Activated CD4-positive, CD25-positive, alpha-beta regulatory T cell treated with anti-CD3 and anti-CD28 coated beads, Interleukin-2, amount 50 U/mL, for 24 hours (primary cell): Measurements from ENCODE around the gene MPIG6B.

Experiments
- ATAC-seq, 2 donors: fragments of 150-1000 bp; cut with Tn5 transposase; one replicate each; pipeline ENCODE4 v1.10.0; 2021; ENCODE audit warnings: mild to moderate bottlenecking in 1 of 2, moderate library complexity in 1 of 2

Gene MPIG6B

DNA sequence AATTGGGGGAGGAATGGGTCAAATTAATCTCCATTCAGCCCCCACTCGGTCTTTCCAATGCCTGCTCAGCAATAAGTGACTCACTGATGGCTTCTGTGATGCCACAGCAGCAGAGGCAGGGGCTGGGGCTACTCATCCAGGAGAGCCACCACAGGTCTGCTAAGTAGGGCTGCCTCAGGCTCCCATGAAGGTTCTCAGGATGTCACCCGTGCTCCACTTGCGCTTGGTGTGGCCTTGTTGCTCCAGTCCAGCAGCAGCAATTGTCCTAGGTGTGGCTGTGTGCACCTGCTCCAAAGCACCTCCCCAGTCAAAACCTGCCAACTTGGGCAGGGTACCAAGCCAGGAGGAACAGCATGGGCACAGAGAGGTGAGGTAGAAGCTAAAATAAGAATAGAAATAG, 1.0 kb upstream of the MPIG6B start:
- ATAC-seq, result no peak

DNA sequence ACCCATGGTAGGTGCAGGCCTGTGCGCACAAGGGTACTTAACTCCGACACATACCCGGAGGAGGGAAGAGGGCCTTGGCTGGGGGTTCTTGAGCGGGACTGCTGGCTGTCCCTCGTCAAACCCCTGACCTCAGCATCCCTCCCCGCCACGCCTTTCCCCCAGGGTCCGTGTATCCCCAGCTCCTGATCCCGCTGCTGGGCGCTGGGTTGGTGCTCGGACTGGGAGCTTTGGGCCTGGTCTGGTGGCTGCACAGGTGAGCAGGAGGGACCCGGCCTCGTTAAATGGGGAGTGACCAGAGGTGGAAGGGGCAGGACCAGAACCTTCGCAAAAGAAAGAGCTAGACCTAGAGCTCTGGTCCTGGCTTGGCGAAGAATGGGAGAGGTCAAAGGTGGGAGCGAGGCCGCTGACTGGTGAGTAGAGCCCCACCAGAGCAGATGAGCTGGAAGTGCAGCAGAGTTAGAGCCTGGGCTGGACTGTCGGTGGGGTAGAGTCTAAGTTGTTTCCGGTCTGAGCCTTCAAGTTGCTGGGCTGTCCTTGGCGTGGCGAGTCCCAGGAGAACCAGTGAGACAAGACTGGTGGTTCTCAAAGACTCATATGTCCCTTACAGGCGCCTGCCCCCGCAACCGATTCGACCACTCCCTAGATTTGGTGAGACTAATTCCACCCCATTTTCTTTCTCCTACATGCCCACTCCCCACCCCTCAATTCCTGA, 963 bp downstream of the MPIG6B start:
- no peak for ATAC-seq

GRCh38 chr6:31725502-31726350, 2.6 kb downstream of the MPIG6B start:
- ATAC-seq, result no peak

GRCh38 chr6:31727034-31727716, 4.0 kb downstream of the MPIG6B start:
- ATAC-seq, result peak in 1 of 2 donors; percentile 32

DNA sequence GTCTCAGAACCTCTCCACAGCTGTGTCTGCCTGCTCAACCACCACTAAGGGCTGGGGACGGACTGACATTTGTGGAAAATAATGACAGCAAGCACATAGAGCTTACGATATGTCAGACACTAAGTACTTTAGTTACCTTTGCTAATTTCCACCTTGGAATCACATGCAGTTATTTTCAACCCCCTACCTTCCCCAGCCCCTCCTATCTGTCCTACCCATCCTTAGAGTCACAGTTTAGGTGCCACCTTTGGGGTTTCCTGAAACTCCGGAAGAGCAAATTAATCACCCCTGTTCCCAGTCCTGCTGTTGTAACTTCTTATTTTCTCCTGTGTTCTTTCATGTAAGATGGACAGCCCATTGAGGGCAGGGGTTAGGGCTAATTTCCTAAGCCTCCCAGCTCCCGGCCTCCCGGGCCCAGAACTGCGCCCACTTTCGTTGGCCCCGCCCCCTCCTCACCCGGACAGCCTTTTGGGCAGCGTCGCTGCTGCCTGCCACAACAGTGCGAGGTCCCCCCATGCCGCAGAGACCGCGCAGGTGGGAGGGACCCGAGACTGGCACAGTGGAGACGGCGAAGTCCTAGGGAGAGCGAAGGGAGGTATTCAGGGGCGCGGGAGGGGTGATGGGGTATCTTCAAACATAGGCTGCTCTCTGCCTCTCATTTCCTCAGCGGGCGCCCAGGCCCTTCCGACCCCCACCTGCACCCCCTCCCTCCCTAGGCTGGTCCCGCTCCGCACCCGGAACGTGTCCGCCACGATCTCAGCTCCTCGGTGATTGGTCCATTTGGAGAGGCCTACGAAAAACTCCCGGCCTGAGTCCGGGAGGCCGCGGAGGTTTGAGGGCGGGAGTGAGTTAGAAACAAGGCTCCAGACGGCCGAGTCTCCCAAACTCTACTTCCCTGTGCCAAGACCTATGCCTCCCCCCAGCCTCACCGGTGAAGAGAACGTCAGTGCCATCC, 4.8 kb downstream of the MPIG6B start:
- ATAC-seq, result no peak

GRCh38 chr6:31728767-31729514, 5.8 kb downstream of the MPIG6B start, which contains the start of gene DDAH2:
TSS of gene DDAH2 (minus strand) at chr6:31729299. CDS start at chr6:31729161, 138 bp downstream.
- peak; percentile 14 to 25 for ATAC-seq

DNA sequence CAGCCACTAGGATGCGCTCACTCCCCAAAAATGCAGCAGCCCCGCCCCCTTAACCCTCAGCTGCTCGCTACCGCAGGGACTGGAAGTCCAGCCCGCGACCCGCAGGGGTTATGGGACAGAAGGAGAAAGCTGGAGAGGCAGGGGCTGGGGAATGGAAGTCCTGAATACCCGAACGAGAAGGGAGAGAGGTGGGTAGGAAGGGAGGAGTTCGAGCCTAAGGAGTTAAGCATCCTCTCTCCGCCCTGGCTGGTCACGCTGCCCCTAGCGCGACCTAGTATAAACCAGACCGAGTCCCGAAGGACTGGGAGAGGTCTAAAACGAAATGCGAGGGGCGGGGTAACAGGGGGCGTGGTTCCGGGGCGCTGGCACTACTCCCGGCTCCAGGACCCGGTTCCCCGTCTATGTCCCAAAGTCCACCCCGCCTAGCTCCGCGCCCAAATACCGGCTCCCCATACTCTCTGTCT, 6.4 kb downstream of the MPIG6B start:
- peak; percentile 71 to 74 for ATAC-seq

DNA sequence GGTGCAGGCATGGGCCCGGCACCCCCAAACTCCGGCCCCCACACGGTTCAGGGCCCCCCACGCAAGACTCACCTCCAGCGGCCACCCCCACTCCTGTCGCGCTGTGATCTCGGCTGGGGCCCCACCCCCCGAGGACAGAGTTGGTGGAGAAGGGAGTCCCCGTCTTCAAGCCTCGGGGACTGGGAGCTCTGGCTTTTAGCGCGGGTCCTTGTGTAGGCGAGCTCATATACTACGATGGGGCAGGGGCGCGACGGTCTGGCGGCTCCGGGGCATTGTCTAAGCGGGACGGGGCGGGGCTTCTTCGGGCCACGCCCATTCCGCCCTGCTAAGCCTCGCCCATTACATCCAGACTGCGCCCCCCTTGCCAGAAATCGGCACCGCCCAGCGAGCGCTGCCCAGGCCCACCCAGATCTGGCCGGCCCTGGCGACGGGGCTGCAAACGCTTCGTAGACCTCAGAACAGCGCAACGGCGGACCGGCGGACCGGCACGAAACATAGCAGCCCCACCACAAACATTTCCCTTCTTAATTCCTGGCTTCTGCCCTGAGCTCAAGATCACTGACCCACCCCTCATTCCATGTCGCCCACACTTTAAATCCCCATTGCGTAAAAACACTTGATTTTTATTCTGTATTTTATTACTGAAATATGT, 6.9 kb downstream of the MPIG6B start:
- ATAC-seq, result peak; percentile 31 to 45

DNA sequence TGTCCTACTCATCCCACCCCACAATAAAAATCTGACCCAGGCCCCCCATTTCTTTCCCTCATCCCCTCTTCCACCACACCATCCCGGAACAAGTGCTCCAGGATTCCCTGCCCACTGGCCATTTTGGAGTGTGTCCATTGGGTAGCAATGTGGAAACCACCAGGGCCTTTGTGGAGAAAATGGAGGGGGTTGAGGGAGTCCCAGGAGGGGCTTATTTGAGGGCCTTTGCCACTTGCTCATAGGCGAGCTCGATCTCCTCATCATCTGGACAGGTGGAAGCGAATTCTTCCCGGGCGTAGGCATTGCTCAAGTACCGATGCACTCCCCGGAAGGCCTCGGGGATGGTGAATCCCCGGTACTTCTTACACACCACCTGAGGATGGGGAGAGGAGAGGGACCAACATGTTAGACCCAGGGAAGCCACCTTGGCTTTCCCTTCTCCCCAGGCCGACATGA, 7.5 kb downstream of the MPIG6B start:
- no peak for ATAC-seq

DNA sequence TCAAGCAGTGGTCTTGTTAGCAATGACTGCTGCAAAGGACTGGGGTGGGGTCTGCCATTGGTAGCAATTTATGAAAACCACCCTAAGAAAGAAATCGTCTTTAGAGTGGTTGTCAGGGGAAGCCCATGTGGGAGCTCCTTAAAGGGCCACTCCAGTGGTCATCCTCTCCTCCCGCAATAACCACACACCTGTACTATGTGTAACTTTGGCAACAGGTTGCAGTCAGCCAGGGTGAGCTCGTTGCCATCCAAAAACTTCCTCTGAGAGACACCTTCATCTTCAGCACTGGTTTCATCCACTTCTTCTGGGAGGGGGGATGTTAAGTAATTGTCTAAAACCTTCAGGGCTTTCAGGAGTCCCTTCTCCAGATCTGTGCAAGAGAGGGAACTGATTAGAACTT, 8.9 kb downstream of the MPIG6B start:
- ATAC-seq, result no peak

DNA sequence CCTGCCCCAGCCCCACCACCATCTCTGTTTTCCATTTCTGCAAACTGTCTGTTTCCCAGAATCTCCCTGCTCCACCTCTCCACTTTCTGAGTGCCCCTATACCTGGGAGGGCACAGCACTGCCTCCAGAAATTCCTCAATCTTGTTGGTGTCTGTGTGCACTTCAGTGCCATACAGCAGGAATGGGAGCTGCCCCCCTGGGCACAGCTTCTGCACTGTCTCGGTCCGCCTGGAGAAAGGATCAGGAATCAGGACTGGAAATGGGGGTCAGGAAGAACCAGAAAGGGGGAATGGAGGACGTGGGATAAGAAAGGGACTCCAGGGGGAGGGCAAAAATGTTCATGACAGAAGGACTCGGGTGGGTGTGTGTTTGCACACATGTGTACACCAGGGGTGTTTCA, 10.6 kb downstream of the MPIG6B start:
- no peak for ATAC-seq

GRCh38 chr6:31734247-31734820, 11.2 kb downstream of the MPIG6B start:
- no peak for ATAC-seq

GRCh38 chr6:31734821-31735406, 11.7 kb downstream of the MPIG6B start:
- peak; percentile 66 for ATAC-seq

DNA sequence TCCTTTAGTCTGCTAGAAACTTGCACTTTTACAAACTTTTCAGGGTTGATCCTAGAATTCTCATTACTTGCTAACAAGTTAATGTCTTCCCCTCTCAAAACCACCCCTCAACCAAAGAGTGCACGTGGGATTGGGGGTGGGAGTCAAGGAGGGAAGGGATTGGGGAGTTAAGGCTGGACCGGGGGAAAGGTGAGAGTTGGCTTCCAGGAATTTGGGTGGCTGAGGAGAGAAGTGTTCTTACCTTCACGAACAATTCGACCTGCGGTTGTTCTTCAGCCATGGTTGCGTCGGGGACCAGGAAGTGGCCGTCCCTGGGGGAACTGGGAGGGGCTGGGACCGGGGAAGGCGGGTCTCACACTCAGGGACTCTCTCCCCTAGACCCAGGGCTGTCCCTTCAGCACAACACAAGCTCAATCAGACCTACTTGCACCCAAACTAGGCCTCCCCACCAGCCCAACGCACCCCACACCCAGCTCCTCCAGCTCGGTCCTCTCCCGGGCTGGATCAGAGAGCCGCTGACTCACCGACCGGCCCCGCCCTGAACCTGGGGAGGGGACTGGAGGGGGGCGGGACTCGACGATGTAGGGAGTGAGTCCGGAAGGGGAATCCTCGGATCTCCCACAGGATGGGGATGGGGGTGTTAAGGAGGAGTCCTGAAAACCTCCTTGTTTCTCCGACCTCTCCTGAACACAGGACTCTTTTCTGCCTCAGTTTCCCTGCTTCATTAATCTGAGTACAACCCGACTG, 13.0 kb downstream of the MPIG6B start, which contains the start of gene CLIC1:
Gene CLIC1 (minus strand): TSS at position 510 of the 747 bp plus-strand sequence. CDS start 230 bp downstream, at position 280.
- ATAC-seq, result peak; percentile 34 to 36

GRCh38 chr6:31736768-31737314, 13.7 kb downstream of the MPIG6B start:
- no peak for ATAC-seq

DNA sequence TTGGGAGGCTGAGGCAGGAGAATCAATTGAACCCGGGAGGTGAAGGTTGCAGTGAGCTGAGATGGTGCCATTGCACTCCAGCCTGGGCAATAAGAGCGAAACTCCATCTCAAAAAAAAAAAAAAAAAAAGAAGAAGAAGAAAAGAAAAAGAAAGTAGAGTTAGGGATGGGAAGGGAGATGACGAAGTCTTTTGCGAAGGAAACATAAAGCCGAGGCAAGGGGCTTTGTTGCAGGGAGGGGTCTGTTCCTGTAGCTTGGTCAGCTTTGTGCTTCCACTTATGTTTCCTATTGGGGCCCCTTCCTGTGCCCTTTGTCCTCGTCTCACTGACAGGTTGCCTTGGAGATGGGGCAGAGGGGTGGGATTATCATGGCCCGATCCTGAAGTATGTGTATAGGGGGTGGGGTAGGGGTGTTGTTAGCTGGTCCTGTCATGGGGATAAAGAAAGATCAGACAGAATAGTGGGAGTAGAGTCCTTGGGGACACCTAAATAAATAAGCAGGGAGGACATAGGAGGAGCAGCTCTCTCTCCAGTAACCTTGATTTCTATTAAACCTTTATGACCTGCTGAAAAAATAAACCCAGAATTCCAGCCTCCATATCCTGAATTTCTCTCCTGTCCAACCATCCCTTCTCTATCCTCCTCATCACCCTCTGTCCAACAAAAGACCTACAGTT, 14.3 kb downstream of the MPIG6B start:
- ATAC-seq, result no peak

DNA sequence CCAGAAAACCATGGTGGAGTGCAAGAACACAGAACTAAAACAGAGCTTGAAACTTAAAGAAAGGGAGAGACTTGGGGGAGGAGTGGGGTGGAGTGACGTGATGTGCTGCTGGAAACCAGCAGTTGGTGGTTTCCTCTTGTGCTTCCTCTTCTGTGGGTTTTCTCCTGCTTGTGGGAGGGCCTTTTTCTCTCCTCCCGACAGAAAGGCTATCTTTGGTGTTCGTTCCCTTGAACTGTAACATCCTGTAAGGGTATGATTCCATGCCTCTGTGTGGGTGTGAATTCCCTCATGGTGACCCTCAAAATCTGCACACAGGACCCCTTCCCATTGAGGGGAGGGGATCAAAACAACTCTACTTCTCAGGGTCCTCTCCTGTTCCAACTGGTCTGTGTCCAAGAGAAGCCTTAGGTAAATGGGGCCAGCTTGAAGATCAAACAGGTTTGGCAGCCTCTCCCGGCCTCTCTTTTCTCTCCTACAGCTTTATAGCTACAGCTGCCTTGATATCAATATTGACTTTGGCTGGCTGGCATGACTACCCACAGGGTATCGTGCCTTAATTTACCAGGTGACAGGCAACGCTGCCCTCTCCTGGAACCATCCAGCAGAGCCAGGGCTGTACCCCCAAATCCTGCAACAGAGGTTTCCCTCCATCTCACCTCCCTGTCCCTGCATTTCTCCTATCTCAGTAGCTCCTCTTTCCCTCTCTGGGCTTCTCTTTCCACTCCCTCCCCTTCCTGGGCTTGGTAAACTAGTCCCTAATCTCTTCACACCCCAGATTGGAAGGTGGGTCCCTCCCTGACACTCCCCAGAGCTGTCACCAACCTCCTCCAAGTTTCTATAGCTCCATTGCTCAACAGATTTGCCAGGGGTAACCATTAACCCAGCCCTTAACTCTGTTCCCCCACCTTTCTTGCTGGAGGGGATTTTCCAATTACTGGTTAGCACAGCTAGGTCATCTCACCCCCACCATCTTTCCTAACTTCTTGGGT, 15.1 kb downstream of the MPIG6B start:
- no peak for ATAC-seq
